GM18867 (cell line): ENCODE measurements around the gene NPM1.

ENCODE experiments used
- ATAC-seq: cut with Tn5 transposase; IDR thresholded peaks from one replicate; pipeline ENCODE4 v1.9.1; 2021; ENCODE audit warnings: mild to moderate bottlenecking, moderate library complexity; ENCODE audit not compliant: unreplicated experiment

Gene NPM1

DNA sequence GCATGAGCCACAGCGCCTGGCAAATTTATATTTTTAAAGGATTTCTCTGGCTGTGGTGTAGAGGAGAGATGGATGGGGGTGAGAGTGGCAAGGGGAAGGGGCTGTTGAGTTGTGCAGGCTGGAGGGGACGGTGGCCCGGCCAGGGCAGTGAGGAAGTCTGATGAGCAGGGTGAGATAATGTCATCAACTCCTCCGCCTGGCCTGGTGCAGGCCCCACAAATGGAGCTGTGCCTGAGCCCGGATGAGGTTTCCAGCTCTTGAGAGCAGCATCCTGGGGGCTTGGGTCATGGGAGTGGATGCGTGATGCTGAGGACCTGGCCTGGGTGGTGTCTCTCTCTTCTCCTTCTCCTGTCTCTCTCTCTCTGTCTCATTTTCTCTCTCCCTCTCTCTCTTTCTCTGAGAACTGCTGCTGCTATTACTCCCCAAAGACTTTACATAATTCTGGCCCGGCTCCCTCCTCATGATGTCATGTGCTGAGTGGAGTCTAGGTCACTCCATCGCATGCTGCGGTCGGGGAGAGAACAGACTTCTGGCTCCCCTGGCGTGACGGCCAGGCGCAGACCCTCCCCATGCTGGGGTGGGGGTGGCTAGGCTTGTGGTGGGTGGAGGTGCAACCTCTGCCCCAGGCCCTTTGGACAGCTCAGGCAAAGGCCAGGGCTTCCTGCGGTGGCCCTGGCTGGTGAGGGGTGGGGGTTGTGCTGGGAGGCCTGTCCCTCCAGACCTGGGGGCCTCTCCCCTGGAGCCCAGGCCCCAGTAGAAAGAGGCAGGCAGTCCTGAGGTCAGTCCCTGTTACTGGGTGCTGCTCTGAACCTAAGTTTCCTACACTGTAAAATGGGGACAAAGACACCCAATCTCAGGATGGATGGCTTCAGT is 58.2 kb downstream of the NPM1 start:
- ATAC-seq, result no peak

DNA sequence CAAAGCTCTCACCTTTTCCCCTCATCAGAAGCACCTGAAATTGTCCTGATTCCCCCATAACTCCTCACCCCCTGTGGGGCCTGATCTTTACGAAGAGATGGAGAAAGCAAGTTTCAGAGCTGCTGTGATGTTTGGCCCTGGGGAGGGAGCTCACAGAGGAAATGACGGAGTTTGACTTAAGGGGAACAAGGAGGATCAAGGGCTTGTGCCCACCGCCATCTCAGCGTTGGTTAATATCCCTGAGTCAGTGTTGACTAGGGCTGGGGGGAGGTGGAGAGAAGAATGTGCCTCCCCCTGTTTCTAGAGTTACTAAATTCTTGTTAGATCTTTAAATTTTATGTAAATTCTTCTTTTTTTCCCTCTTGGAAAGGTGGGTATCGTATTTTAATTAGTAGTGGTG is 59.6 kb downstream of the NPM1 start:
- no peak for ATAC-seq

DNA sequence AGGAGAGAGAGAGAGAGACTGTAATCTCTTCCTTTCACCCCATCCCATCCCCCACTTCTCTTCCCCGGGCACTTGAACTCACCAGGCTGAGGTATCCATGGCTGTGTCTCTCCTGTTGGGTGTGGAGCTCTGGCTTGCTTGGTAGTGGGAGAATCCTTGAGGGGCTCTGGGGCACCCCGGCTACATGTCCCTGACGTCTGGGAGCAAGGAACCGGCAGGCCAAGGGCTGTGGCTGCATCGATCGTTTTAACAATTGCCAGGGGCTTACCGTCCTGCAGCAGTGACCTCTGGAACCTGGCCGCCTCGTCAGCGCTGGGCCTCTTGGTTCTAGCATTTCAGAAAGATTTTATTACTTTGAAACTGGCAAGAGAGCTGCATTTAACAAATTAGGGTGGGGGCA is 61.8 kb downstream of the NPM1 start:
- no peak for ATAC-seq

DNA sequence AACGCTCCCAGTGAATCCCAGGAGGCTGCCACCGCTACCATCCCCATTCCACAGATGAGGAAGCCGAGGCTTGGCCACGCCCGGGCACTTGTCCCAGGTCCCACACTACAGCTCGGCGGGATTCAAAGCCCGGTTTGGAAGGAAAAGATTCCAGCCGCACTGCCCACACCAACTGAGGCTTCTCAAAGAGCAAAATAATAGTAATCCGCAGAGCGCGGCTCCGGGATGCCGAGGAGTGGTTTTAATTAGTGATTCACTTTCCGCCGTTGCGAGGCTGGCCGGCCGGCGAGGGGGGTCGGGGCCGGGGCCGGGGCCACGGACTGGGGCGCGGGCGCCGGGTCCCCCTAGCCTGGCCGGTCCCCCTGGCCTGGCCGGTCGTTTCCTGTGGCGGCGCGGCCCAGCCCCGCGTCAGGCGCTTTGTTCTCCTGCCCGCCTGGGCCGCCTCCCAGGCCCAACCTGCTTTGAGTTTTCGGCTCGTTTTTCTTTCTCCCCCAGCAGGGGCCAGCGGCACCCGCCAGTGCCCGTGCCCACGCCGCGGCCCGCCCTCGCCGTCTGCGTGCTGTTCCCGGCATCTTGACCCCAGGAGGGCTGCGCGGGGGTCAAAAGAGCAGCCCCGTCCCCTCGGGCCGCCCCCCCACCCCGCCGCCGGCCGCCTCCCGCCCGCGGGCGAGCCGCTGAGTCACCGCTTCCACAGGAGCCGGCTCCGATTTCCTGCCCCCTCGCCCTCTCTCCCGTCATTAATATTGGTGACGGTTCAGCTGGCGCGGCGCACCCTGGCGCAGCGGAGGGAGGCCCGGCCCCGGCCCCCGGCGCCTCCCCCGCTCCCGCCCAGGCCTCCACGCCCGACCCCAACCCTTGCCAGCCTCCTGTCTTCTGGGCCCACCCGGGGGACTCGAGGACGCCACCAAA is 63.0 kb downstream of the NPM1 start:
- ATAC-seq, result no peak

DNA sequence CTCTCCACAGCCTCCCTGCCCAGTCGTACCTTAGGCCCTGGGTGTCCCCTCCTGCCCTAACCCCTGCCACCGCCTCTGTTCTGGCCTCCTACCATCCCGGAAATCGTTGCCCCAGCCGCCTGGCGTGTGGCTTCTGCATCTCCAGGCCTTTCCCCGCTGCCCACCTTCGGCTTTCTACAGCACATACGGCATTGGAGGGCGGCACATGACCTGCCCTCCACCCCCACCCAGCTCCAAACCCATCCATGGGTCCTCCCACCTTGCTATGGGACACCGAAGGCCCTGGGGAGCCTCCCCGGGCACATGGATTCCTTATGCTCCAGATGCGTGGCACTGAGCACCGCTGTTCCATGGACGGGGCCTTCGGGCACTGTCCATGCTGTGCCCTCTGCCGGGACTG is 63.8 kb downstream of the NPM1 start:
- ATAC-seq, result no peak

DNA sequence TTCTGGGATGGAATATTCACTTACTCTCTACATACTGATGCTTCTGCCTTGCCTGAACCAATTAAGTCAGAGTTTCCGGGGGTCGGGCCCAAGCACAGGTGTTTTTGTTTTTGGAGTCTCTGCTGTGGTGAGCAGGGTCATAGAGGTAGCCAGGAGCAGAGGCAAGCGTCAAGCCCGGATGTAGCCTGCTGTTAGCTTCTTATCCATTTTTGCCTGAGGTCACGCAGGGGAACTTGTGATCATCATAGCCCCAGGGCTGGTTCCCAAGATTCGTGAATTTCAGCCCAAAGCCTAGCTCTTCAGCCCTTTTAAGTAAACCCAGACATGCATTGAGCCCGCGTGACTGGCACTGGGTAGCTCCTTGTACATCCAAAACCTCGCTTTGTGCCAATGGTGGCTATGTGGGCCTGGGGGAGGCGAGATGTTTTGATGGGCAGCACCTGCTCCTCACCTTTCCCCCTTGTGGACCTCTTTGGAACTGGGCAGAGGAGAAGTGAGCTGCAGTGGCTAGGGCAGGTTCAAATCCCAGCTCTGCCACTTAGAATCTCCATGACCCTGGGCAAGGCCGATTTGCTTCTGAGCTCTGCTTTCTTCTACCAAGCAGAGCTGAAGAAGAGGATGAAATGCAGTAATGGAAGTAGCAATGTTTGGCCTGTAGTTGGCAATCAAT is 65.5 kb downstream of the NPM1 start:
- no peak for ATAC-seq

DNA sequence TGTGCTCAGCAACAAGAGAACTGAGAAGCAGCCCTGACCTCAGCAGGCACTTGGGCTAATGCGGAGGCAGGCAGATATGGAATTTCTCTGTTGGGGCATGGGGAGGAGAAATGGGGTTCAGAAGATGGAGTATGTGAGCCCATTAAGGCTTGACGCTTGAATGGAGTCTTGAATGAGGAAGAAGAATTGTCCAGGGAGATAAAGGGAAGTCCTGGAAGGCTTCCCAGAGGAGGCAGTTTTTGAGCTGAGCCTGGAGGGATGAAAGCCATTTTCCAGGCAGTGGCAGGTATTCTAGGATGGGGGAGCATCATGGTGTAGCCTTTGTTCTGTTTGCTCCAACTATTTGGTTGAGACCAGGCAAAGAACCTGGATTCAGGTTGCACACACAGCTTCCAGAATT is 66.3 kb downstream of the NPM1 start:
- no peak for ATAC-seq

DNA sequence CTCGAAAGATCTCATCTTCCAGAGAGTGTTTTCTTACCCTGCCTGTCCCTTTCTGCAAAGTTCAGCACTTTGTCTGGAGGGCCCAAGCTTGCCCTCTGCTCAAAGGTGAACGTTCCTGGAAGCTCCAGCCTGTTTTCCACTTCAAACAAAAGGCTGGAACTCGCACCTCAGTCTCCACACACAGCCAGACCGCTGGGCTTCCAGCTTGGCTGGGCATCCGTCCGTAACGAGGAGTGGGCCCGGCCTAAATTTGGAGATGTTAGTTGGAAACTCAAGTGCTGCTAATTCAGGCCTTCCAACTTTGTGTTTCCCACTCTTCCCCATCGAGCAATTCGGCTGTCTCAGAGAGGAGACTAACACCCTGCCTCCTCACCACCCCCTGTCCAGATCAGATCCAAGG is 66.9 kb downstream of the NPM1 start:
- ATAC-seq, result no peak

DNA sequence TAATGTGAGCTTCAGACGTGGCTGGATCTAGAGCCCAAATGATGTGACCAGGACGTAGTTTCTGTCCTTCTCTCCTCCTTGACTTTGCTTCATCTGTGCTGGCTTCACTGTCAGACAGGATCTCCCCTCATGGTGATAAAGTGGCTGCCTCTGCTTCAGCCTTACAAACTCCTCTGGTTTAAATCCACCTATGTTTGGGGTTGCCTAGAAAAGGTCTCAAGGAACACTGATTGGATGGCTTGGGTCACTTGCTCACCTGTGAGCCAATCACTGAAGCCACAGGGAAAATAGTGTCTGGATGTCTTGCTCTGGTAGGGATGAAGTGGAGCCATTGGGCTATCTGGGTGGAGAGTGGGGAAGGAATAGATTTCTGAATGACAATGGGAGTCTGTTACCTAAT is 67.9 kb downstream of the NPM1 start:
- ATAC-seq, result no peak

DNA sequence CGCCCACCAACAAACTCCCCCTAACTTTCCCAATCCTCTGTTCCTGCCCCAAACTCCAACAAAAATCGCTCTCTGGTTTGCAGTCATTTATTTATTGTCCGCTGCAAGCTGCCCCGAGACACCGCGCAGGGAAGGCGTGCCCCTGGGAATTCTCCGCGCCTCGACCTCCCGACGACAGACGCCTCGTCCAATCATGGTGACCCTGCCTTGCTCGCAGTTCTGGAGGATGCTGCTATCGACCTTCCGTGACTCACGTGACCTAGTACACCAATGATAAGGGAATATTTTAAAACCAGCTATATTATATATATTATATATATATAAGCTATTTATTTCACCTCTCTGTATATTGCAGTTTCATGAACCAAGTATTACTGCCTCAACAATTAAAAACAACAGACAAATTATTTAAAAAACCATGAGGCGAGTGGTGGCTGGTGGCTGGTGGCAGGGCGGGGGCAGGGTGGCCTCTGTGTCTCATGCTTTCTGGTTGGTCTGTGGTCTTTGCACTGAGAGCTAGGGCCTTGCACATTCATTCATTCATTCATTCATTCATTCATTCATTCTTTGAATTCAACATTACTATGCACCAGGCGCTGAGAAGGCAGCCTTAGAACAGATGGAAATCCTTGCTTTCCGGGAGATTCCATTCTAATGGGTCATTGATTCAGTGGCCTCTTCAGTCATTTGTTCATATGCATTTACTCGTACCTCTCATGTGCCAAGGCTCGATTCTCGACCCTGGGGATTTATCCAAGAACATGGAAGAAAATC is 69.7 kb downstream of the NPM1 start:
- ATAC-seq, result no peak

DNA sequence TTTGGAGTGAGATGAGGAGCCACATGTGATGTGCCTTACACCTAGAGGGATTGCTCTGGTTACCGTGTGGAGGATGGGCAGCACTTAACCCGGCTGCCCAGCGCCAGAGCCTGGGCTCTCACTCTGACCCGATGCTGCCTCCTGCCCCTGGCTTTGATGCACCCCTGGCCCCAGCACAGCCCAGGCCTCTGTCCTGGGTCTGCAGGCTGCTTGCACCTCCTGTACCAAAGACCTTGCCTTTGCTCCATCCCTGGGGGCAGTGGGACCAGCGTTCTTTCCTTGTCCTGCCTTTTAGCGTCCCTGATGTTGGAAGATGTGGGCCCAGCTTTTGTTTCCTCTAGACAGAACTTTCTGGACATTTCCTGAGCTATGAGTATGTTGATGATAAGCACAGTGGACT is 72.2 kb downstream of the NPM1 start:
- ATAC-seq, result no peak
